KG1 (cell line): ENCODE measurements around the gene DNAJC6.

ENCODE experiments used
- DNase-seq: peaks from one replicate; lab custom pipeline; 2025; lab: John Stamatoyannopoulos, UW

The DNAJC6 gene

GRCh38 chr1:65407877-65408276 is 98.5 kb downstream of the DNAJC6 start:
- DNase-seq: no peak

GRCh38 chr1:65409314-65409713 is 100.0 kb downstream of the DNAJC6 start:
- no peak for DNase-seq

GRCh38 chr1:65409816-65410326 is 100.5 kb downstream of the DNAJC6 start:
- DNase-seq: no peak

DNA sequence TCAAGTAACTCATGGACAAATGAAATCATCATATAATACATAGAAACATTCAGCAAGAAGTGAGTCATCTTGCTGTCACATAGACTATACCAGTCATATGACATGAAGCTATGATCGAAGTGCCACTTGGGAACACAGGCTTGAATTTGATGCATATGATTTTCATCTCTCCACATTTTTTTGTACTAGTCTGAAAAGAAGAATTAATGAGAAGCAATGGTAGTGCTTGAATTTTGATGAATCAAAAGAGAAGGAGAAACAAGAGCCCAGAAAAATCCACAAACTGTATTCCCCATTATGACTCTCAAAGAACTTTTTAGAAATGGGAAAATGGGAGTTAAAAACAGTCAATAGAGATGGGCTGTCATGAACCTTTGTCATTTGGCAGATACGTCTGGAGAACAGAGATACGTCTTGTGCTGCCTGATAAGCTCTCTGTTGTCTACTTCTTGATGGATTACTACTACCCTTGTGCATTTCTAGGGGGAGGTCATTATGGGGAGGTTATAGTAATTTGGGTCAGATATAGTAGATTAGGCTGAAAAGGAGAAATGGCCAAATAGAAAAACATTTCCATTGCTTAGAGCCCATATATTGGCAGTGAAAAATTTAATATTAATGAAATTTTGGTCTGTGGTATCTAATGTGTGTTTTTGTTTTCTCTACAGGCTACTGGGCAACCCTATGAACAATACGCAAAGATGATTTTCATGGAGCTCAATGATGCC is 103.1 kb downstream of the DNAJC6 start:
- no peak for DNase-seq

DNA sequence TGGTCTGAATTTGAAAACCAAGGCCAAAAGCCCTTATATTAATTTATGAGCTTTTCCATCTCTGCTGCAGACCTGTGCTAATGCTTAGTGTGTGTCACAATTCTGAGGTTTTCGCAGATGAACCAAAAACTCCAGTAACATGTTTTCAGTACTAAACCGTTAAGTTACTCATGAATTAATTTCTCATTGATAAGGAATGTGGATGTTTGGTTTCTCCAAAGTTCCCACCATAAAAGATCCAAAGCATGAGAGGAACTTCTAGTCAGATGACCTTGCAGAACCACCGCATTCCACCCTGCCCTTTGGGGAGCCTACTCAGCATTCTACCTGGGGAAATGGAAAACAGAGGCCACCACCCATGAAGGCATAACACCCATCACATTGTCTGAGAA is 103.6 kb downstream of the DNAJC6 start:
- no peak for DNase-seq

GRCh38 chr1:65414538-65414937 is 105.2 kb downstream of the DNAJC6 start:
- DNase-seq: no peak

DNA sequence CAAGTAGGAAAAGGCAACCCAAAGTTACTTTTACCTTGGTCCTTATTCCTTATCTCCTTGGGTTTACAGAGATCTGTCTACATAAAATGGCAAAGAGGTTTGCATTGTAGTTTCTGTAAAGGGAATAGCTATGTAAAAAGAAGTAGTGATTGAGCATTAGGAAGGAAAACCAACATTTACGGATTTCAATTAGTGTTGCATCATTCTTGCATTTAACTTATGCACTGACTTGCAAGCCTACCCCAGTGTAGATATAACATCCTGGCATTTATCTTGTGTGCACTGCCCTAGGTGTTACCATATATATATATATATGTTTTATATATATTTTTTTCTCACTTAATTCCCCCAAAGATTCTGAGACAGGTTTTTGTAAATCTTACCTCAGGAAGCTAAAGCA is 107.4 kb downstream of the DNAJC6 start:
- no peak for DNase-seq

GRCh38 chr1:65417729-65418128 is 108.4 kb downstream of the DNAJC6 start:
- no peak for DNase-seq

- DNase-seq: no peak
Observed at GRCh38 chr1:65418522-65419185, 109.3 kb downstream of the DNAJC6 start.

DNA sequence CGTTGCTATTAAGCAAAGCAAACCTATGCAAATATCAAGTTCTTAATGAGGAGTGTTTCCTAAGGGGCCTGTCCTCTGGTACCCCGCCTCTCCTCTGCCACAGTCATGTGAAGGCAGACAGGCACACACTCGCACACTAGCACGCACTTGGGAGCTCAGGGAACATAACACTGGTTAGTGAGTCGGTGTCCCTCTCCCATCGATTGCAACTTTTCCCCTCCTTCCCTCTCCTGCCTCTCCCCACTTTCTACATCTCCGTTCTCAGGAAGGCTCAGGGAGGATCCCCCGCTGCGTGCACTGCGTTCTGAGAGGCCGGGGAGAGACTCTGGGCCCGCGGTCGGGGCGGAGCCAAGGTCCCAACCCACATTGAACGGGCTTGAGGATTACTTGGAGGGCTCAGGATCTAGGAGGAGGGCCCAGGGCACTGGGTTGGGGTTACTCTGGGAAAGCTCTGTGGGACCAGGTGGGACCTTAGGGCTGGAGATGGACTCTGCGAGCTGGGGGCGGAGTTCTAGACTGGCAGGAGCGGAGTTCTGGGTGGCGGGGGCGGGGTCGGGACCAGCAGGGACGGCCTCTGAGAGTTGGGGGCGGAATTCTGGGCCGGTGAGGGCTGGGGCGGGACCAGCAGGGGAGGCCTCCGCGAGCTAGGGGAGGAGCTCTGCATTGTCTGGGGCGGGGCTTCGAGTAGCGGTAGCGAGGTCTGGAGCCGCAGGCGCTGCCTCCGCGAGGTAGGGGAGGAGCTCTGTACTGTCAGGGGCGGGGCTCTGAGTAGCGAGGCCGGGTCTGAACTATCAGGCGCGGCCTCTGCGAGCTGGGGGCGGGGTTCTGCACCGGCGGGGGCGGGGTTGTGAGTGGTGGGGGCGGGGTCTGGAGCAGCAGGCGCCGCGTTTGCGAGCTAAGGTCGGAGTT is 110.6 kb downstream of the DNAJC6 start:
- peak; percentile 95 for DNase-seq

GRCh38 chr1:65420590-65421350 is 111.4 kb downstream of the DNAJC6 start, which contains the start of the genes LEPR and LEPROT:
TSS of gene LEPR (plus strand) at chr1:65420668. CDS start at chr1:65565566, 144,898 bp downstream.
TSS of gene LEPROT (plus strand) at chr1:65420668. CDS start at chr1:65420725, 57 bp downstream.
- DNase-seq: no peak

- peak; percentile 34 for DNase-seq
Observed at GRCh38 chr1:65421351-65422025, 112.1 kb downstream of the DNAJC6 start.

DNA sequence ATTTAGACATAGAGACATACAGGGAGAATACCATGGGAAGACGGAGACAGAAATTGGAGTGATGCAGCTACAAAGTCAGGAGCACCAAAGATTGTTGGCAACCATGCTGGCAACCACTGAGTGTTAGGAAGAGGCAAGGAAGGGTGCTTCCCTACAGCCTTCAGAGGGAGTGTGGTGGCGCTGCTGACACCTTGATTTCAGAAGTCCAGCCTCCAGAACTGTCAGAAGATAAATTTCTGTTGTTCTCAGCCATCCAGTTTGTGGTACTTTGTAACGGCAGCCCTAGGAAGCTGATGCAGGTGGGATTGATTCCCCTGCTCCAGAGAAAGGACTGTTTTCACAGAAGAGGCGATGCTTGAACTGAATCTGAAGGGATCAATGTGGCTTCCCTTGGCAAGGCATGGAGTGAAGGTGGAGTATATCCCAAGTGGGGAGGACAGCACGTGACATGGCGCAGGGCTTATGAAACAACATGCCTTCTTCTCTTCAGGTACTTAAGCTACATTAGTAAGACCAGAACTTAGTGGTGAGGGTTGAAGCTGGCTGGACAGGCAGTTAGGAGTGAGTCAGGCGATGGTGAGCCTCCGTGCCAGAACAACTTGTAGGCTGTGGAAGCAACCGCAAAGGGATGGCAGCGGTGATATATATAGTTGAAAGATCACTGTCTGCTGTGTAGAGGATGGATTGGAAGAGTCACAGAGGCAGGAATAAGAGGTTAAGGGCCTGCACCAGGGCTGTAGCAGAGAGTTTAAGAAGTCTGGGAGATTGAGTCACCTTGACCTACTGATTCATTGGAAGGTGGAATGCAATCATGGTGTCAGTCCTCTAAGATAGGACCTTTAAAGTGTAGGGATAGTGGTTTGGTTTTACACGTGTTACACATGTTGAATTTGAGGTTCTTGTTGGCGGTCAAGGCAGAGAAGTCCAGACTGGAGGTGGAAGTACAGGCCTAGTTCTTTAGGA is 113.2 kb downstream of the DNAJC6 start:
- no peak for DNase-seq

DNA sequence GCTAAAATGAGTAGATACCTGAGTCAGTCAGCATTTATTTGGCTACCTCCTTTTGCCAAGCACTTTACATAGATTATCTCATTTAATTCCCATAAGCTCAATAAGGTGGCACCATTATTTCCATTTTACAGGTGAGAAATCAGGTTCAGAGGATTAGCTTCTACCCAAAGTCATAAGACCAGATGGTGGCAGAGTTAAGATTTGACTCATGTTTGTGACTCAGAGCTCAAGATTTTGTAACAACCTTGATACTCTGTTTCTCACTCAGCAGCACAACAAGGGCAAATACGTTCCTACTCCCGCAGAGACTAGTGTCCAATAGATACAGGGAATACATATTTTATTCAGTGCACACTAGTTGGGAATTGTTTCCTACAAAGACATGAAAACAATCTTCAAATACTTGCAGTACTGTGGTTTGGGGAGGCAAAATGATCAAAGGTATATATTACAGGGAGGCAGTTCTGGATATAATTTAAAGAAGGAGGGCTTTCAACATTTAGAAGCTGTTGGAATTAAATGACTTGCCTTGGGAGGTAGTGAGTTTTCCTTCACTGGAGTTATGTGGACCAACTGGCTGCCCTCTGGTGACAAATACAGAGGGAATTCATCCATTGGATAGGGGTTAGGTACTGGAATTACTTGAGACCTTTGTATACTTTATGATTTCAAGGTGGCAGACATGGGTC is 114.7 kb downstream of the DNAJC6 start:
- no peak for DNase-seq

- no peak for DNase-seq
Observed at GRCh38 chr1:65424573-65424889, 115.2 kb downstream of the DNAJC6 start.

DNA sequence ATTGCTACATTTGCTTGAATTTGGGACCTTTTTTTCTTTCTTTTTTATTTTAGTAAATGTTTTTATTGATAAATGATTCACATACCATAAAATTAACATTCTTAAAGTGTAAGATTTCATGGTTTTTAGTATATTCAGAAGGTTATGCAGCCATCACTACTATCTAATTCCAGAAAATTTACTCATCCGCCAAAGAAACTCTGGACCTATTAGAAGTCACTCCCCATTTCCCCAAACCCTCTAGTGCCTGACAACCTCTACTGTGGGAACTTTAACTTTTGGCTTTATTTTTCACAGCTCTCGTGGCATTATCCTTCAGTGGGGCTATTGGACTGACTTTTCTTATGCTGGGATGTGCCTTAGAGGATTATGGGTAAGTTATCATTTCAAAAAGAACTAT is 115.7 kb downstream of the DNAJC6 start:
- DNase-seq: no peak

DNA sequence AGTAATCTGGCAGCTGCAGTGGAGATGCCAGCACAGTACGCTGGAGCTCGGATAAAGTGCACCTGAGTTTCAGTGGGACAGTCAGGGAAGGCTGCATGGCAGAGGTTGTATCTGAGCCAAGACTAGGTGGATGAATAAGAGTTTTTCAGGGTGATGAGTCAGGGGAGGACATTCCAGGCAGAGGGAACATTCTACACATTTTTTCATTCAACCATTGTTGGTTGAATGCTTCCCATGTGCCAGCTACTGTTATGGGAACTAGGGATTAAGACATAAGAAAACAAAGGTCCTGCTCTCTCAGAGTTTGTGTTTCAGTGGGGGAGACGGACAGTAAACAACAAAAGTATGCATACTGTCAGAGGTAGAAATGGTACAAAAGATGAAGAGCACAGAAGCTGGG is 116.4 kb downstream of the DNAJC6 start:
- DNase-seq: no peak

GRCh38 chr1:65429078-65429477 is 119.7 kb downstream of the DNAJC6 start:
- DNase-seq: no peak

- no peak for DNase-seq
Observed at GRCh38 chr1:65429806-65430205, 120.5 kb downstream of the DNAJC6 start.
